GM12891 (cell line): ENCODE results near the gene OR7G2.

ENCODE experiments used
- POLR2A ChIP-seq: IDR thresholded peaks from 2 replicates; pipeline ENCODE4 v1.6.1; 2011; ENCODE audit warnings: low read depth, low read length, control low read depth
- POLR2AphosphoS5 ChIP-seq: IDR thresholded peaks from 2 replicates; pipeline ENCODE4 v1.6.1; 2011; ENCODE audit warnings: low read depth, low read length, control low read depth
- POU2F2 ChIP-seq: IDR thresholded peaks from 2 replicates; pipeline ENCODE4 v1.6.1; 2011; ENCODE audit warnings: low read depth, mild to moderate bottlenecking, control low read depth, low read length, moderate library complexity

DNA sequence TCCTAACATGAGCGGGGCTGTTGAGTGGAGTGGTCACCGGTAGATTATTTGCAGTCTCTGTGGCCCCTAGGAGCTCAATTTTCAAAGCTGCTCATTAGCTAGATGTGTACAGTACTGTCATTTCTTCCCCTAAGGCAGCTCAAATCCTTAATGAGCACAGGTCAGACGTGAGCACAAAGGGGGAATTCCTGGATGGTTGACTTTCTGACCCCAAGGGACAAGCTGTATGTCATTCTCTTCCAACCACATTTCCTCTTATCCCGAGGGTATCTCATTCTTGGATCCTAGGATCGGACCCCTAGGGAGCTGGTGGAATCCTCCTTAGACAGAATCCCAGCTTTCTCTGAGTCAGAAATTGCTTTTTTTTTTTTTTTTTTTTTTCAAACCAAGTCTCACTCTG is 25.1 kb upstream of the OR7G2 start:
- TF ChIP-seq POLR2AphosphoS5, result no peak
- no peak for TF ChIP-seq POLR2A
- TF ChIP-seq POU2F2, result no peak
